ENCODE data around the gene GID8.

DNA sequence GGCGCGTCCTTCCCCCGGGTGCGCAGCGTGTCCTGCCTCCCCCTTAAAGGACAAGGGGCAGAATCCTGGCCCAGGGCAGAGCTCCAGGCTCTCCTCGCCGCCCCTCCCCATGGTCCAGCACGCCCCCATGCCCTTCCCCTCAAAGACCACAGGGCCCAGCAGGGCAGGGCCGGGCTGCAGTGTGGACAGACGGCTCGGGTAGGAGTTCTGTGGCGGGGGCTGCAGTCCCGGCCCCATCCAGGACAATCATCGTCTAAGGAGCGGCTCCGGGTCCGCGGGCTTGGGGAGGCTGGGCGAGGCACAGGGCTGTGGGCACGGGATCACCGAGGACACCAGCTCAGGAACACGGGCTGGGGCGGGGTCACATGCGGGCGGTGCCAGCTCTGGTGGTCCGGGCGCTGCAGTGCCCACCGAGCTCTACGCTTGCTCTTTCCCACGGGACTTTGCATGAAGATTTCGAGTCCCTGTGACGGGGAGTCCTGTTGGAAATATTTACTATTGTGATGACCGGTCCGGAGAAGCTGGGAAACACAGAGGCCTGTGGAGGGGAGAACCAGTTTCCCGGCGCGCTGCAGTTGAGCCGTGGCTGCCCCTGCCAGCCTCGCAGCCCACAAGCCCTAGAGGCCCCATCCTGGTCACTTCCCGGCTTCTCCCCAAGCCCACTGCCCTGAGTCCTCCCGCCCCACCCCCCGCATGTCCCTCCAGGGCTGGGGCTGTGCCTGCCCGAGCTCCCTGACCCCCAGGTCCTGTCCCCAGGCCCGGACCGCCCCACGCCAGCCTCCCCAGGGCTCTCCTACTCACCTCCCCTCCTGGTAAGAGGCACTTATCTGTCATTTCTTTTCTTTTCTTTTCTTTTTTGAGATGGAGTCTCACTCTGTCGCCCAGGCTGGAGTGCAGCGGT is 35.1 kb downstream of the GID8 start:
- TF ChIP-seq CTCF (IDR thresholded peaks at IDR 0.05) (no peak), POLR2AphosphoS5 (IDR thresholded peaks at IDR 0.05) (no peak), POLR2A (IDR thresholded peaks at IDR 0.05) (no peak)
